SH-SY5Y (cell line): ENCODE data around the gene PDE4D.

Experiments
- GATA2 ChIP-seq: IDR thresholded peaks from 2 replicates; pipeline ENCODE4 v1.6.1; 2011; ENCODE audit warnings: mild to moderate bottlenecking, low read depth, low read length
- GATA3 ChIP-seq: IDR thresholded peaks from 2 replicates; pipeline ENCODE4 v1.6.1; 2011; ENCODE audit warnings: low read depth, mild to moderate bottlenecking, low read length, moderate library complexity

The PDE4D gene

DNA sequence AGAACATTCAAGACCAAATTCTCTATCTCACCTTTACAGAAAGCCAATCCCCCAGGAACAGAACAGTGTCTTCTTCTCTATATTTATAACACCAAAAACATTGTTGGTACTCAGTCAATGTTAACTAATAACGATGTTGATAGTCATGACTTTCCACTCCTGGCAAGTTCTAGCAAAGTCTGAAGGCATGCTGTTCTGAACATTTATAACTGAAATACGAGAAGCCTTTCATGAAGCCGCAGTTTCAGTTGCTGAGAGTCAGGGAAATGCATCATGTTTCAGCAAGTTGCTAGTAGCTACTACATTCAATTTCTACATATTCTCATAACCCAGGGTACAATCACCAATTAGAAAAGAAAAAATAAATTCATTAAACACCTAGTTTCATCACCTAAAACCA lies 301.4 kb downstream of the PDE4D start:
- no peak for TF ChIP-seq GATA3
- TF ChIP-seq GATA2, result no peak

DNA sequence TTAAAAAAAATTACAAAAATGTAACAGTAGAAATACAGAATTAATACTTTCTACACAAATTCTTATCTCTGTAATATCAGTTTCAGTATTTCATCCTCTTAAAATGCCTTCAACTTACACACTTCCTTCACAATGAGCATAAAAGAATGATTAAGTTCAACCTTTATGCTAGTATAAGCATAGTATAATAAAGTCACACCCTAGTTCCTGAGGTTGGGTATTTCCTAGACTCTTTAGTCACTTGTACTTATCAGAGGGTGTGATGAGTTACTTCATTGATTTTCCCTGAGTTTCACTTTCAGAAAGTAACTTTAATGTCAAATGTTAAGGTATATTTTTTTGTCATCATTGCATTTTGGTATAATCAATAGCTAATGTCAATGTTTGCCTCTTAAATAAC lies 302.4 kb downstream of the PDE4D start:
- TF ChIP-seq GATA2 (no peak), GATA3 (no peak)

DNA sequence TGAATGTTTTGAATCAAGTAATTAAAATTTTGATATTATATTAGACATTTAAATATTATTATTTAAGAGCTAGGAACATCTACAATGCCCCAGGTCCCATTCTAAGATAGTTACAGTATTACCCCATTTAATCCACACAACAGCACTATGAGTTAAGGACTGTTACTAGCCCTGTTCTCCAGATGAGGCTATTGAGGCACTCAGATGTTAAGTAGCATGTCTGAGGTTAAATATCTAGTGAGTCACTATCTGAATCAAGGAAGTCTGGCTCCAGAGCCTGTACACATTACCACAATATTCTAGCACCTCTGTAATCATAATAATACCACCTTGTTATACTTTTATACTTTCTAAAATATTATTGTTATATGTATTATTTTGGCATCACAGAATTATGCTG lies 304.6 kb downstream of the PDE4D start:
- TF ChIP-seq GATA3 (no peak), GATA2 (no peak)

DNA sequence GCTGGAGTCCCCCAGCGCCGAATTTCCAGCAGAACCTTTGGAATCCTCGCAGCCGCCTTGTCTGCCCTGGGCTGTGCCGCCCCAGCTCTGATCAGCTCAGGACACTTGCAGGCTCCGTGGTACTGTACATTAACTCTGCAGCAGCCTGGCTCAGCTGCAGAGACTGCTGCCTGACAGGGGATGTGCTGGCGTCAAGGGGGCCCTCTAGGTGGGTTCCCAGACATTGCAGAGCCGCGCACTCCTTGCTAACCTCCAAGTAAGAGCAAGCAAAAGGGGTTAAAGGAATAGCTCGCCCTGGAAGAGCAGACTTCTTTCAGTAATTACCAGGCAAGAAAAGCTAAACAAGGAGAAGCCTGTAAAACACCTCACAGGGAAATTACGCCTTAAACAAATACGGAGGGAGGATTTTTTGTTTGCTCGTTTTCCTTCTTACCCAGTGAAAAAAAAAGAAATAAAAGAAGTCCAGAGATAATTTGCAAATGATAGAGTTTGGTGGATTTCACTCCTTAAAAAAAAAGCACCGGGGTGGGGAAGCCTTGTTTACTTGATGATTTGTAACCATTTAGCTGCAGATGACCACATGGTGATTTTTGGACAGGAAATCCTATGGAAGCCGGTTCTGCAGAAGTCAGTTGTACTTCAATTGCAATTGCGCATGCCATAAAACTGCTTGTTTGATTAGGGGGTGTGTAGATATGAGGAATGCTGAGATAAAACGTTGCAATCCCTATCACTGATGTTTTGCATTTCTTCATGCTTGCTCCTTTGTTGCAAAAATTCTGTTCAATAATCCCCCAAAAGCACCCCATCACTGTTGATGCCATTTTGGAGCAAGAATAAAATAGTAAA lies 305.8 kb downstream of the PDE4D start:
- no peak for TF ChIP-seq GATA2
- TF ChIP-seq GATA3, result no peak

DNA sequence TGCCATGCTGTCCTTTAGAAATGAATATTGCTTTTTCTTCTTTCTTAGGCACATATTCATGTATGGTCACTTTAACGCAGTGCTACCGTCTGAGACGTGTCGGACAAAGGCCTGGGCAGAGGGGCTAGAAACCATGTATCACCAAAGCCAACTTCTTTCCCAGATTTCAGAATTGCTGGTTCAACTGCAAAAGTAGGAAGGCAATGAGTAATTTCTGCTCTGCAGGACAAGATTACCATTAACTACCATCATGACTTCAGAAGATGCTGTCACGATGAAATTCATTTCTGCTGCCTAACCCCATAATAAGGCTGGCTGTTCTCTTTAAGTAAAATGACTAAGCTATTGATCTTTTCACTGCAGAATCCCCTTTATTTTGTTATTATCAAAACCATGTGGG lies 306.7 kb downstream of the PDE4D start:
- TF ChIP-seq GATA3 (no peak), GATA2 (no peak)

DNA sequence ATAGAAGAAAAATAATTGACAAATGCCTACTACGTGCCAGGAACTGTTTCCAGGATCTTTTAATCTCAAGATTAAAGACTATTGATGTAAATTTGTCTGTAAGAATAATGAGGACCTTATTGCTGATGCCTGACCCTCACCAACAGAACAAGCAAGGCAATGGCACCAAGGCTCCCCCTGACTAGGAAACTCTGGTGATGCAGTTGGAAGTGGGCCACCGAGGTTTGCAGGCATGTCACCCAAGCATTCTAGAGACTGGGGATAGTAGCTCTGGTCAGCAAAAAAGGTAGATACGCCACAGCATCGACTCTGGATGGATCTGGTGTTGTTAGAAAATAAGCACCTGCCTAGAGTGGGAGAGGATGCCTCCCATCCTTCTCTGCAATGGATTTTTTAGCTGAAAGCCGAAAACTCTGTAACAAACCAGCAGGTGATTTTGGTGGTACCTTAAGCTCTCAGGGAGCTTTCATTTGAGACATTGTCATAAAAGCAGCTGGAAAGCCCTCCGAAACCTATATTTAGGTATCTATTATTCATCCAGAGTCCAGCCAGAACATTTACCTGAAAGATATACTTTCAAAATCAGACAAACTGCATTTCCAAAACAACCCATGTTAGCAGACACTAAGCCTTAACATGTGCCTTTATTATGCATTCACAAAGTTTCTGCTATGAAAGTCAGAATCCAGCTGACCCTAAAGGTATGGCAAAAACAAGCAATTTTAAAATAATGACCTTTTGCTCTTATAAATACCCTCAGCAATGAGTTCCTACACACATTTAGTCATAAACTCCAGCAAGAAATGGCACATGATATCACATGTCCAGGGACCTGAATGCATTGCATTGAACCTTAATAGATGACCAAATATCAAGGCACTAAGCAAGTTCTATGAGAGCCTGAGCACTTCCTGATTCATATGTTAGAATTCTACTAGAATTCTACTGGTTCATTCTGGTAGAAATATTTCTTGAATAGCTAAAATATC lies 308.4 kb downstream of the PDE4D start:
- no peak for TF ChIP-seq GATA2

DNA sequence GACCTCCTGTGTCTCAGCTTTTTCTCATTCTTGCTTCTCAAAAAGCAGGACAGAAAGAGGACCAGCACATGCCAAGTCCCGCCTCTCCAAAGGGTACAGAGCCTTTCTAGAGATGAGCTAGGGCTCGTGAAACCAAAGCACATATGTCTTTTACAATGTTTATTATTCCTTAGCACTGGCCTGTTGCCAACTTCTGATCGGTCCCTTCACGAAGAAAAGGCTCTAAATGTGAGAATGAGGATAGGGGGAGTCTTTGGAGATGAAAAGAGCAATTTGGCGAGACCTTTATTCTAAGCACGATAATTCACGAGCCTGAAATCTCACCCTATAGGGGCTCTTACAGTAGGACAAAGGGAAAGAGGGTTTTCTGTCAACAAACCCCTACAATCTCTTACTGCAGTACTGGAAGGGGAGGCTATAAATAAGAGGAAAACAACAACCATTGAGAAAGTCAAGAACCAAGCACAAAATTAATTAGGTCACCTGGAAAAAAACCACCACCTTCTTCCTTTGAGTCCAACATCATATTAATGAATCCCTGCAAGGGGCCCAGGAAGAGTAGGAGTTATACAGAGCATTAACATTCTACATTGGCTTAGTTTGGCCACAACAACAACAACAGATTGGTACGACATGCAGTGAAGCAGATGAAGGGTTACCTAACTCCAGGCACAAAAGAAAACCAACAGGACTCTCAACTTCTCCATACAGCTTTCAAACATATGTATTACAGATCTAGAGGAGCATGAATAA lies 309.5 kb downstream of the PDE4D start:
- TF ChIP-seq GATA2 (no peak), GATA3 (no peak)

DNA sequence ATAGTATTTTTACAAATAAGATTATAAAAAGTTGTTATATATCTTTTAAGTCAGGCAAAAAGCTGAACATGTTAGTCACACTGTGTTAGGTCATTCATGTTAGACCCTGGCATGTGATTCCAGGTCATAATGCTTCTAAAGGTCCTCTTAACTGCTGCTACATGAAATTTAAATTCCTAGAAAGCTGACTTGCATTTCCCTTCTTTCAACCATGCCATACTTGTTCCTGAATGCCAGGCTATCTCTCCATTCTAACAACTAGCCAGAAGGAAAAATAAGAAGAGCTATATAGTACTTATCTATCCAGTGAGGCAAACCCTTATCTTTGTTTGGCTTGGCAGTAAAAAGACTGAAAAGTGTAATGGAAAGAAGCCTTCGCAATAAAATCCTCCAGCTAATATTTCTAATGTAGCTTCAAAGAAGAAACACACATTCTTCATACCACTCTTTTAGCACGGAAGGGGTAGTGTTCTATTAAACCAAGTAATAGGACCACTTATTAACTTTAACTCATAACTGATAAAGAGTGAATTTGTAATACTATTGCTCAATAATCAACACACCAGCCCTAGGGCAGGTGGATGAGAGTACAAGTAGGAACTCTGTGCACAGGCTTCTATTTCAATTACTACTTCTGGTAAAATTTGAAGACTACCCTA lies 310.2 kb downstream of the PDE4D start:
- TF ChIP-seq GATA2 (no peak), GATA3 (no peak)

DNA sequence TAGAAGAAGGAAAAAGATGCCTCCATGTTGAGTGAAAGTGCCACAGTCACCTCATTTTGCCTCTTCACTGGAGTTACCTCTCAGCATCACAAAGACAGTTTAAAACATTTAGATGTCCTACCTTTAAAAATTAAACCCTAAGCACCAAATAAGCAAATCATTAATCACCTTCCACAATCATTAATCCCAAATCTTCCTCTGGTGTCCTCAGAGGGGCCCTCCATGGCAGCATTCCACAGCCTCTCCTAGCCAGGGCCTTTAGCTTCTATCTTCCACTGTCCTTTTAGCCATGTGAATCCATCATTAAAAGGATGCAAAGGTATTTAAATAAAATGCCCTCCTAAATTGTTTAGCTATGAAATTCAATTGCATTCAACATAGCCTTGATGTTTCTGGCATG lies 310.8 kb downstream of the PDE4D start:
- TF ChIP-seq GATA3, result no peak
- TF ChIP-seq GATA2, result no peak

DNA sequence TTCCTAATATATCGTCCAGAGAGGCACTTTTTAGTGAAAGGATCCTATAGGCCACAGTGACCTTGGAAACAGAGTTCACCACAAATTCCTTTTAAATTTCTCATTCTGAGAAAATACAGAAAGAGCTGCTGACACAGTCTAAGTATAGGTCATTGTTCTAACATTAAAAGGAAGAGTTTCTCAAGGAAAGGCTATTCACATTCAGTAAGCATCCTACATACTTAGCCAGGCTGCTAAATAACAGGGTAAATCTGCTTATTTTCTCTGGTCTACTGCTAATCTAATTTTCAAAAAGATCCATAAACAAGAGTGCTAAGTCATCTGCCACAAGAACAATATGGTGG lies 313.7 kb downstream of the PDE4D start:
- TF ChIP-seq GATA2 (no peak), GATA3 (no peak)

DNA sequence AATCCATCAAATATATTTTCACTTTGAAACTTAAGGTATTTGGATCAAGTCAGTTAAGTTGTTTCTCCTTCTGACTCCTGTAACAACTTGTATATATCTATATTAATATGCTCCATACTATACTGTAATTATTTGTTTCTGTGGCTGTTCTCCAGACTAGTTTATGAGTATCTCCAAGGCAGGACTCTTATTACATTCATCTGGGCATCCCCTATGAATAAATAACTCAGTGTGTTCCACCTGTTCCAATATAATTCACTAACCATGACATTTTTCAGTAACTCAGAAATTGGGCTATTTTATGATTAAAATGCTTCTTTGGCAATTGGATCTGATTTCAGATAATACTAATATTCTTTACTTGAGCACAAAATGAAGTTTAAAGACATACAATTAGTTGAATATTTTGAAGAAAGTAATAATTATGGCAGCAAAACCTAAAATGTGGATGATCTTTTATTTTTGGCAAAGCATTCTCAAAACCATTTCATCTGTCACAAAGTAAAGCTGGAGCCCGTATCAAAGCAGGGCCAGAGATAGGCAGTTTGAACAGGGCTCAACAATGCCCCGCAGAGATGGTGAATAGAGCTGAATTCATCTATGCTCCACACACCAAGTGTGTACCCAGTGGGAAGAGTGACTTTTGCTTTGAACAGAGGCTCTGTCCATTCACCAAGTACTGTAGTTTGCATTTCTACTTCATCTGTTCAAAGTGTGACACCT lies 314.3 kb downstream of the PDE4D start:
- TF ChIP-seq GATA2 (no peak), GATA3 (no peak)

DNA sequence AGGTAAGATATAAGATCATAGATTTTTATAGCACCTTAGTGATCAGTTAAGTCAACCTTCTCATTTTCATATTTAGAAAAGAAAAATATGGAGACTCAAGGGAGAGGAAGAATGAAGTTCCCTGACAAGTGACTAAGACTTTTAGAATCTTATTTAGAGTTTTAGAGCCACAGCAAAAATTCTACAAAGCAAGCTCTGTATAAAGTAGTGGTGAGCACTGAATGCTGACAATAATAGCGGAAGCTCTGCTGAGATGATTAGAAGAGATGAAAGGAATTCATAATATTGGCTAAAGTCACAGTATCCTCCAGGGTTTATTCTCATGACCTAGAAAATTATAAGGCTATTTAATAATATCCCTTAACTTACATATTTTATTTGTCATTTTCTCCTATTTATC lies 316.0 kb downstream of the PDE4D start:
- TF ChIP-seq GATA2, result no peak
- TF ChIP-seq GATA3, result no peak
